SK-N-MC (cell line): ENCODE results near the gene MYO15A.

Experiments used
- EZH2 ChIP-seq: fragments of 200-600 bp; sonication (generic); IDR thresholded peaks from one replicate; pipeline ENCODE4 v1.6.1; 2017; ENCODE audit warnings: antibody characterized with exemption
- POLR2AphosphoS5 ChIP-seq: IDR thresholded peaks from 2 replicates; pipeline ENCODE4 v1.6.1; 2012; ENCODE audit warnings: mild to moderate bottlenecking, low read depth, low read length, borderline replicate concordance

- no peak for TF ChIP-seq EZH2
- TF ChIP-seq POLR2AphosphoS5: no peak
These were observed 55.0 kb downstream of the MYO15A start for GRCh38 chr17:18163547-18163946.
